DMS 273 (cell line): ENCODE data around the gene OLIG1.

Source experiments
- DNase-seq: peaks from one replicate; lab custom pipeline; 2025; ENCODE audit not compliant: unreplicated experiment; lab: John Stamatoyannopoulos, UW

The OLIG1 gene

GRCh38 chr21:33030633-33031032 lies 39.3 kb upstream of the OLIG1 start:
- DNase-seq, result no peak

DNA sequence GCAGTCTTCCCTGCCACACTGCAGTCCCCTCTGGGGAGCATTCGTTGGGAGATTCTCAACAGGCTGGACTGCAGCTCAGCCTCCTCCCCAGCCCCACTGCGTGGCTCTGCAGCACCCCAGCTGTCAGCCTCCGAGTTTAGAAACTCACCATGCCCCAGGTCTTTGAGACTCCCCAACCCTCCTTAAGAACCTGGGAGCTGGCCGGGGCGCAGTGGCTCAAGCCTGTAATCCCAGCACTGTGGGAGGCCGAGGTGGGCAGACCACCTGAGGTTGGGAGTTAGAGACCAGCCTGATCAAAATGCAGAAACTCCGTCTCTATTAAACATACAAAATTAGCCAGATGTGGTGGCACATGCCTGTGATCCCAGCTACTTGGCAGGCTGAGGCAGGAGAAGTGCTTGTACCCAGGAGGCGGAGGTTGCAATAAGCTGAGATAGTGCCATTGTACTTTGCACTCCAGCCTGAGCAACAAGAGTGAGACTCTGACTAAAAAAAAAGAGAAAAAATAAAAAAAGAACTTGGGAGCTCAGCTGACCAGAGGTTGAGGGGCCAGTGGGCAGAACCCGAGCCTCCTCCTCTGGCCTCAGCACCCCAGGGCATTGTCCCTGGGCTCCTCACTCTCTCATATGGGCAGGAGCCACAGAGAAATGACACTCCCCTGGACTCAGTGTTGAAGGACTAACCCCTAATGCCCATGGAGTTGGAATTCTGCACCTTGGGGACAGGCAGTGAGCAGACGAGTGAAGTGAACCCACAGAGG lies 38.6 kb upstream of the OLIG1 start:
- DNase-seq, result peak; percentile 35

GRCh38 chr21:33032434-33033047 lies 37.4 kb upstream of the OLIG1 start:
- DNase-seq, result no peak

DNA sequence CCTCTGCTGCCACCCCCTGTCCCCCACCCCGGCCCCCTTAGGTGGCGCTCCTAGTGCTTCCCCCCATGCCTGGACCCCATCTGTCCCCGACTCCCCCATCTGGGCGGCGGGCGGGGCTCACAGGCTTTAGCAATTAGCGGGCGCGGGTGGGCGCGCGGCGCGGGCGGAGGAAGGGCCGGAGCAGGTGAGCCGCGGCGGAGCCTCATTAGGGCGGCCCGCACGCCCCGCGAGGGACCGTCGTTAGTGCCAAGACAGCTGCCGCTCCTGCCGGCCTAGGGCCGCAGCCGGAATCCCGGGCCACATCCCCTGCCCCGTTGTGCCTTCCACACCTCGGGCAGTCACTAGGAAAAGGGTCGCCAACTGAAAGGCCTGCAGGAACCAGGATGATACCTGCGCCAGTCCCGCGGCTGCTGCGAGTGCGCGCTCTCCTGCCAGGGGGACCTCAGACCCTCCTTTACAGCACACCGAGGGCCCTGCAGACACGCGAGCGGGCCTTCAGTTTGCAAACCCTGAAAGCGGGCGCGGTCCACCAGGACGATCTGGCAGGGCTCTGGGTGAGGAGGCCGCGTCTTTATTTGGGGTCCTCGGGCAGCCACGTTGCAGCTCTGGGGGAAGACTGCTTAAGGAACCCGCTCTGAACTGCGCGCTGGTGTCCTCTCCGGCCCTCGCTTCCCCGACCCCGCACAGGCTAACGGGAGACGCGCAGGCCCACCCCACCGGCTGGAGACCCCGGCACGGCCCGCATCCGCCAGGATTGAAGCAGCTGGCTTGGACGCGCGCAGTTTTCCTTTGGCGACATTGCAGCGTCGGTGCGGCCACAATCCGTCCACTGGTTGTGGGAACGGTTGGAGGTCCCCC lies 36.6 kb upstream of the OLIG1 start:
- DNase-seq, result no peak

- DNase-seq, result no peak
Observed at GRCh38 chr21:33033961-33034413, 36.0 kb upstream of the OLIG1 start.

DNA sequence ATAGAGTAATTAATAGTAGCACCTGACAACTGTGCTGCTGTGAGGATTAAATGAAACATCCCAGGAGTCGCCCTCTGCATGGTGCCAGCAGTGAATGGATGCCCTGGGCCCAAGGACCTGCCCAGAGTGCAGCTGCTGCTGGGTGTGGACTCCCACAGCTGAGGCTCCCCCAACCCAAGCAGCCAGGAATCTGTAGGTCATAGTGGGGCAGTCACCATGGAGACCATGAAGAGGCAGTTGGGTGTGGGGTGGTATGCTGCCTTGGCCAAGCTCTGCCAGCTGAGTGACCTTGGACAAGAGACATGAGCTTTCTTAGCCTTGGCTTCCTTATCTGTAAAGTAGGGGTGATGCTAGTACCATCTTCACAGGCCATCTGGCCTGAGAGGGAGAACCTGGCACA lies 34.8 kb upstream of the OLIG1 start:
- DNase-seq, result peak; percentile 37

DNA sequence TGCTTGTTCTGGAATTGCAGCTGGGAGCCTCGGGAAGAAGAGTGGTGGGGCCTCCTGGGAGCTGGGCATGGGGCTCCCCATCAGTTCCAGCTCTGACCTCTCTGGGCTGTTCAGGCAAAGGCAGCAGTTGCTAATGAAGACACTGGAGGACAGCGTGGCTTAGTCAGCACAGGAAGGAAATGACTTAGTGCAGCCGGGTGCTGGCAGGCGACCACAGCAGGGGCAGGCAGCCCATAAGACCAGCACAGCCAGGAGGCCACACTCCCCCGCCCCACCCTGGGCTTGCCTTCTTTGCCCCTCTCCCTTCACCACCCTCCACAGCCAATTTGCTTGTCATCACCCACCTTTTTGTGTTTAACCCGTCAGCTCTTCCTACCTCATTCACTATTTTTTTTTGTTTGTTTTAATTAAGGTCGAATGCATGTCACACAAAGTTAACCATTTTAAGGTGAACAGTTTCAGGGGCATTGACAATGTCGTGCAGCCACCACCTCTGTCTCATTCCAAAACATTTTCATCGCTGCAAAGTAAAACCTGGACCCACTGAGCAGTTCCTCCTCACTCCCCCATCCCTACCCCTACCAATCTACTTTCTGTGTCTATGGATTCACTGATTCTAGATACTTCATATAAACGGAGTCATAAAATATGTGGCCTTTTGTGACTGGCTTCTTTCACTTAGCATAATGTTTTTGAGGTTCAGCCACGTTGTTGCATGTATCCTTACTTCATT lies 33.3 kb upstream of the OLIG1 start:
- DNase-seq, result peak; percentile 68

DNA sequence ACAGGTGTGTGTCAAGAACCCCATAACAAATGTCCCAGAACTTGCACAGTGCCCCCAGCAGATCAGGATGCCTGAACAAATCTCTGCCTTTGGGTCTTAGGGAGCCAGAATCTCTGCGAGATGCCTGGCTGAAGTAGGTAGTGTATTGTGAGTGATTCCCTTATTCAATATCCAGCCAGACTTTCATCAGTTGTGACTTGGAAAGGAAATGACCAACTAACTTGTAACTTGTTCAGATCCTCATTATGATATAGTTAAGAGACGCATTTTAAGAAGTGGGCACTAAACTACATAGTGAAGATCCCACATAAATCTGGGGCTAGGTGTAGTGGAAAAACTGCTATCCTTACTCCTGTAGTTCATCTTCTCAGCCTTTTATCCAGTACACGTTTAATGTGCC lies 32.4 kb upstream of the OLIG1 start:
- no peak for DNase-seq

DNA sequence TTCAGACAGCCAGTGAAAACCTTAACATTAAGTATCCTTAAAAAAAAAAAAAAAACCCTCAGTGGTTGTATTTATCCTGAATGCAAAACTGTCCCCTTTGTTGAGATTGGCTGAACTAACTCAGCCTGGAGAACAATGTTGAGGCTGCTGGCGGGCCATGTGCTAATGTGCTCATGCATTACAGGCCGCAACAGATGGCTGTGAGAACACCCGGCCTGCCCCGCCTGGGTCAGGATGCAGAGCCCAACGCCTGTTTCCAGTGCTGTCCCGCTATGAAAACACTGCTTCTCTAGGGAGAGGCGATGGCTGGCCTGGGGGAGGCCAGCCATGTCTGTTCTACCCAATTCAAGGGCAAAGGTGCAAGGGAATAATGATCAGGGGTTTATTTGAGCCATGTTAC lies 30.4 kb upstream of the OLIG1 start:
- DNase-seq, result peak; percentile 94

DNA sequence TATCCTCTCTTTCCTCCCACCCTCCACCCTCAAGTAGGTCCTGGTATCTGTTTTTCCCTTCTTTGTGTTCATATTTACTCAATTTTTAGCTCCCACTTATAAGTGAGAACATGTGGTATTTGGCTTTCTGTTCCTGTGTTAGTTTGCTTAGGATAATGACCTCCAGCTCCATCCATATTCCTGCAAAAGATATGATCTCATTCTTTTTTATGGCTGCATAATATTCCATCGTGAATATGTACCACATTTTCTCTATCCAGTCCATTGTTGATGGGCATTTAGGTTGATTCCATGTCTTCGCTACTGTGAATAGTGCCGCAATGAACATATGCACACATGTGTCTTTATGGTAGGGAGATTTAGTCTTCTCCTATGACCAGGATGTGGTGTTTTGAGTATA lies 29.7 kb upstream of the OLIG1 start:
- no peak for DNase-seq

DNA sequence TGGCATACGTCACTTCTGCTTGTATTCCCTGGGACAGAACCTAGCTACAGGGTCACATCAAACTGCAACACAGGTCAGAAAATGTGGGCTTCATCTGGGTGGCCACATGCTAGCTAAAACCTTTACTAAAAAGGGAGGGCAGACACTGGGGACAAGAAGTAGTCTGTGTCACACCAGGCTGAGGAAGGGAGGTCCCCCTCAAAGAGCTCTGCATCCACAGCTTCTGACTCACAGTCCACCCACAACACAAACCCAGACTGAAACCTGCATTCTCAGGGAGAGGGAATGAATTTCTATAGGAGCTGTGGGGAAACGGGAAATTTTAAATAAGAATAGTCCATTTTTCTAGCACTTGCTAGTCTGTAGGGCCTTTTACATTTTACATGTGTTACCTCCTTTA lies 28.0 kb upstream of the OLIG1 start:
- DNase-seq, result no peak

DNA sequence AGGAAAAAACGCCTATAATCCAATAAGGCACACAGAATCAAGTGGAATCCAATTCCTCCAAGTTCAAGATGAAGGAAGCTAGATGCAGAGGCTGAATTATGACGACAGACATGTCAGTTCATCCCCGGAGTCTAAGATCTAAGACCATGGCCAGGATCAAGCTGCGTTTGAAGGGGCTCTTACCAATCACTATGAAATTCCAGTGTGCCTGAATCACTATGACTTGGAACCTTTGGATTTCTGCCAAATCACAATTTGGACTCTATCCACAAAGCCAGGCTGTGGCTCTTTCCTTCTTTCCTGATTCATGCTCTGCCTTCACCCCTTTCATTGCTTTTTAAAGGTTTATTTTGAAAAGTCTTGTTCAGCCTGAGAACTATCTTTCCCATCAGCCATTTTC lies 27.1 kb upstream of the OLIG1 start:
- DNase-seq, result peak; percentile 70

GRCh38 chr21:33046455-33046854 lies 23.5 kb upstream of the OLIG1 start:
- DNase-seq, result peak; percentile 55

- peak; percentile 63 for DNase-seq
Observed at GRCh38 chr21:33047231-33047630, 22.7 kb upstream of the OLIG1 start.

DNA sequence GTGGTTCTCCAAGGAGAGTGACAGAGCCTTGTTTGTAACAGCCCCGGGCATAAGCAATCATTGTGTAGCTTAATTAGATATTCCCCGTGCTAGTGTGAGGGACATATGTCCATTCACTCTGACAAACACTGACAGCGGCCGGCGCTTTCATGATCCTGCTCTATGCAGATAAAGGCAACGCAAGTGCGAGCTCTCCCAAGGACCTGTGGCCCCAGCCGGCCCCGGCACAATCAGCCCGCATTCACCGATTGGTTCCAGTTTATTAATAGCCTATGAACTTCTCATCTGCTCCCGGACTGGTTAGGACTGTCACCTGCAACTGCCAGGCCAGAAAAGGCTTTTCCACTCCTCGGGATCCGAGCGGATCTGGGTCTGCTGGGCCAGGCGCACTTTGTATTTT lies 18.0 kb upstream of the OLIG1 start:
- no peak for DNase-seq

DNA sequence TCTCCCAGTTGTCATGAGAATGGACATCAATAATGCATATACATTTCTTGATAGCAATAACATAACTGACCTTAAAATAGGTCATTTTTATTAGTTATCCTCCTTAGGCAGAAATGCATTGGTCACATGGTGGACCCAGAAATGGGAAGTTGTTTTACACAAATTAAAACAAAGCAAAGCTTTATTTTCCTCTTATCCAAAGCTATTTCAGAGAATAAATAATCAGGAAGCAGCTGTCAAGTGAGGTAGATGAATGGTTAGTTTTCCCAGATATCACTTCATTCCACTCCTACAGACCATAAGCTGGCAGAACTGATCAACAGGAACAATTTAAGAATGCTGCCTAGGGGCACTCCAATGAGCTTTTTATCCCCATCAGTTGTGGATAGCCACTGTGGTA lies 16.0 kb upstream of the OLIG1 start:
- DNase-seq, result no peak

DNA sequence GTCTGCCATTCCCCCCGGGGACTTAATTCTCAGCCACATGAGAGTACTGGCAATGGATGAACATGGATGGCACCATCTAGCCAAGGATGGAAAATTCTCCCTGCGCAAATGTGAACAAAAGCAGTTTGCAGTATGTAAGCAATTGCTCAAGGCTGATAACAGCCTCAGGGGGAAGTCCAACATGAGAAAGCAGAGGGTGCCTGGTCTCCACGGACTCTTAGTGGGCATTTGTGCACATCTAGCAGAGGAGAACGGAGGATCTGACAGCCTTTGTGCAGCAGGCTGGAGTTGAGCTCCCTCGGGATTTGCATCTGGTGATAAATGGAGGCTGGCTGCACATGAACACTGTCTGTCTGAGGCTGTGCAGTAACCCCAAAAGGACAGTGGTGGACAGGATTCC lies 13.9 kb upstream of the OLIG1 start:
- DNase-seq, result no peak

DNA sequence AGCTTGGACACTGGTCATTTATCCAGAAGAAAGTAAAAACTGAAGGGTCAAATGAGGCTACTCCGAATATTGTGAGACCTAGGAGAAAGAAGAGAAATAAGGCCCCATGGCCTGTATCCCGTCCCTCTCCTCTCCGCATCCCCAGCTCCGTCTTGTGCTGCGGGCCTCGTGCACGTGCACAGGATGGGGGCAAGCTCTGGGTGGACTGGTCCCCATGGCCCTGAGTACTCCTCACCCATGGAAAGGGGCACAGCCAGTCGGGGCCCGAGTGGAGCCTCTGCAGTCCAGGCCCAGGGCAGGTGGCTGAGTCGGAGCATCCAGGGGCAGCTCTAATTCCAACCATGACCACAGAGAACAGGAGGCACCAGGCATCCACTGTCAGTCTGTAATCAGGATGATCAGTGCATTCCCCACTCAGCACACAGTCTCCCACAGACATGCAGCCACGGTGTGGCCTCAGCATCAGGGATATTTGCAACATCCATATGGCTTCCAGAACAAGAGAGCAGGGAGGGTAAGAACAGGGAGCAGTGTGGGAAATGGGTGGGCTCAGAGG lies 12.5 kb upstream of the OLIG1 start:
- no peak for DNase-seq

DNA sequence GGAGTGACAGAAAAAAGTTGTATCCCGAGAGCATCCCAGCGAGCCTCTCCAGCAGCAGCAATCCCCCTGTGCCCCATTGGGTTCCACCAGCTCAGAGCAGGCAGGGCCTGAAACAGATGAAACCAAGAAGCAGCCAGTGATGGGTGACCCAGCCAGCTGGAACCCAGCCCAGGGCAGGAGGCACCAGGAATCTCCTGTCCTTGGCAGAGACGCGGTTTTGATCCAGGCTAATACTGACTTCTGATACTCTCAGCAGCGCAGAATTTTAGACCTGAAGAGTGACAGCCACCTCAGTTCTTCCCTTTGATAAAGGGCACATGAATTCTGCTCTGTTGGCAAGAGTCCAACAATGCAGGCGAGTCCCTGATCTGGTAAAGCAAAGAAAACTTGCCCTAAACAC lies 11.4 kb upstream of the OLIG1 start:
- DNase-seq, result peak; percentile 78

- peak; percentile 57 for DNase-seq
Observed at GRCh38 chr21:33058957-33059356, 11.0 kb upstream of the OLIG1 start.

GRCh38 chr21:33059380-33059841 lies 10.5 kb upstream of the OLIG1 start:
- peak; percentile 18 for DNase-seq
